Measurements from ENCODE around the gene NUCKS1. TPM values are rescaled to one million over a fixed set of nuclear protein-coding genes. Genes with fewer than 3 reads are reported as not detected.

The NUCKS1 gene
- total and polyA plus RNA-seq, 9 donors, result 79.4 to 335 (median 223) TPM

DNA sequence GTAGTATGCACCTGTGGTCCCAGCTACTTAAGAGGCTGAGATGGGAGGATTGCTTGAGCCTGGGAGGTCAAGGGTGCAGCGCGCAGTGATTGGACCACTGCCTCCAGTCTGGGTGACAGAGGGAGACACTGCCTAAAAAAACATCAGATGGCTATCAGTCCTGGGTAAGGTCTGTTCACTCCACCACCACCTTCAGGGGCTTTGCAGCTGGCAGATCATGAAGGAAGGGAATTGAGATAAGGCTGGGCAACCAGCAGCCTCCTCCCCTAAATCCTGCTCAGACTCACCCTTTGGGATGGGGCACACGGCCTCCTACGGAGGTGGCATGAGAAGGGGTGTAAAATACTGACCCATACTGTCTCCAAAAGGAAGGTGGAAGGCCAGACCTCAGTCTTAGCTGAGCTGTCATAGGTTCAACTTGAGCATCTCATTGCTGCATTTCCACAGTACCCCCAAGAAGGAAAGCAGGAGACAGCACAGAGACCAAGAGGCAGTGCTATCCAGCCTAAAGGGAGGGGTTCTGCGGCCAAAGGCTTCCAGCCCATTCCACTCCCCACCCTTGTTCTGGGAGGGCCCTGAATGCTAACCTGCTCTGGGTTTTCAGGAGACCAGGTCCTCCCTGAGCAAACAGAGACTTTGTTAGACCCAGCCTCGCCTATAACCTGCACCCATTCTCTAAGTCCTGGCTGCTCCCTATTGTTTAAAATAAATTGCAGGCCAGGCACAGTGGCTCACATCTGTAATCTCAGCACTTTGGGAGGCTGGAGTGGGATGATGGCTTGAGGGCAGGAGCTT is 83.4 kb downstream of the NUCKS1 start:
- no peak overlapping the region for H3K27ac ChIP-seq
- no peaks in the 10 kb centered on the region for H3K36me3 ChIP-seq
- H3K4me3 ChIP-seq, result no peak overlapping the region
- H3K9me3 ChIP-seq, result no peaks in the 10 kb centered on the region
- DNase-seq, result no peak
- peaks cover 2% of the 10 kb centered on the region for H3K4me1 ChIP-seq (ENCODE audit: insufficient read depth)
- 87 to 96% (median 87%) methylated on average over 6 of the region's 6 CpGs for WGBS, 3 donors
- no peak for TF ChIP-seq CTCF (IDR thresholded peaks at IDR 0.05)
- TF ChIP-seq POLR2A (IDR thresholded peaks at IDR 0.05), result no peak
- no peak for TF ChIP-seq EP300 (IDR thresholded peaks at IDR 0.05)
- intact Hi-C loops (cut with DNase I), result loop anchor here in 2 of 4 donors (10.0 kb wide), 2 partner anchors 48 to 308 kb away; no protein-coding TSS in a partner anchor
- H3K27me3 ChIP-seq, result no peaks in the 10 kb centered on the region

DNA sequence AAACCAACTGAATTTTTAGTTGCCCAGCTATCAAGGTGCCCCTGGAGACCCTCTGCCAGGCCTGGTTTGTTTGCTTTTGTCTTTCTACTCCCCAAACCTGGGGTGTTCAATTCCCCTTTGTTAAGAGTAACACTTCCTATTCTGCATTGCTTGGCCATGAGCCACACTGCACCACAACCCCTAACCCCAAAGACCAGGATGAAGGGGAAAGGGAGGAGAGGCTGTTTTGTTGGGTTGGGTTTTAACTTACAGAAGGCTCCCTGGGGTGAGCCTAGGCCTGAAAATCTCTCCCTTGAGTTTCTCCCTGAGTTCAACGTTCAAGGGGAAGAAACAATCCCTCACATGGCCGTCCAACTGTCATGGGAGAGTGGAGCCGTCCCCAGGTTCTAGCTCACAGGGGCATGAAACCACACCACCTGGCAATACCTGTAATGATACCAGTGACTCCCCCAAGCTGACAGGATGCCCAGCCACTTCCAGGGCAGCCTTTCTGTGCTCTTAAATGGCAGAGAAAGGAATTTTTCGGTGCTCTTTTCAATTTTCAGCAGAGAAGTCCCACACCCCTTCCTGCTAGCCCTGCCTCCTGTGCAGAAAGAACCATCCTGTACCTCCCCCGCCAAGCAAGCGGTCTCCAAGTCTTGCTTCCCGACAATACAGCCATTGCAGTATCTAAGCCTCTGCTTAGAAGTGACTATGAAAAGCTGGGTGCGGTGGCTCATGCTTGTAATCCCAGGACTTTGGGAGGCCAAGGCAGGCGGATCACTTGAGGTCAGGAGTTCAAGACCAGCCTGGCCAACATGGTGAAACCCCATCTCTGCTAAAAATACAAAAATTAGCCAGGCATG is 84.6 kb downstream of the NUCKS1 start:
- no peak for DNase-seq
- H3K27ac ChIP-seq, result no peak overlapping the region
- WGBS, 3 donors, result 59 to 81% (median 68%) methylated on average over 8 to 9 of the region's 9 CpGs
- no peaks in the 10 kb centered on the region for H3K9me3 ChIP-seq
- intact Hi-C loops (cut with DNase I), result loop anchor here in 2 of 4 donors (10.0 kb wide), 2 partner anchors 49 to 309 kb away; no protein-coding TSS in a partner anchor
- TF ChIP-seq EP300 (IDR thresholded peaks at IDR 0.05) (no peak), CTCF (IDR thresholded peaks at IDR 0.05) (no peak), POLR2A (IDR thresholded peaks at IDR 0.05) (no peak)
- peaks cover 2% of the 10 kb centered on the region for H3K4me1 ChIP-seq (ENCODE audit: insufficient read depth)
- no peak overlapping the region for H3K4me3 ChIP-seq
- no peaks in the 10 kb centered on the region for H3K27me3 ChIP-seq
- no peaks in the 10 kb centered on the region for H3K36me3 ChIP-seq

- Histone ChIP-seq H3K9me3 (no peaks in the 10 kb centered on the region), H3K4me3 (no peak overlapping the region), H3K36me3 (no peaks in the 10 kb centered on the region), H3K27ac (no peak overlapping the region), H3K27me3 (no peaks in the 10 kb centered on the region), H3K4me1 (ENCODE audit: insufficient read depth) (peaks cover under 1% of the 10 kb centered on the region)
- no peak for TF ChIP-seq POLR2A (IDR thresholded peaks at IDR 0.05)
- TF ChIP-seq EP300 (IDR thresholded peaks at IDR 0.05), result no peak
- TF ChIP-seq CTCF (IDR thresholded peaks at IDR 0.05), result no peak
- WGBS, 3 donors, result 82 to 87% (median 83%) methylated on average over 19 of the region's 19 CpGs
- DNase-seq, result no peak
- intact Hi-C loops (cut with DNase I), result loop anchor here (5.0 to 10.0 kb wide), 4 partner anchors 48 to 313 kb away; no protein-coding TSS in a partner anchor
Observed at GRCh38 chr1:205664399-205665017, 85.5 kb downstream of the NUCKS1 start.

DNA sequence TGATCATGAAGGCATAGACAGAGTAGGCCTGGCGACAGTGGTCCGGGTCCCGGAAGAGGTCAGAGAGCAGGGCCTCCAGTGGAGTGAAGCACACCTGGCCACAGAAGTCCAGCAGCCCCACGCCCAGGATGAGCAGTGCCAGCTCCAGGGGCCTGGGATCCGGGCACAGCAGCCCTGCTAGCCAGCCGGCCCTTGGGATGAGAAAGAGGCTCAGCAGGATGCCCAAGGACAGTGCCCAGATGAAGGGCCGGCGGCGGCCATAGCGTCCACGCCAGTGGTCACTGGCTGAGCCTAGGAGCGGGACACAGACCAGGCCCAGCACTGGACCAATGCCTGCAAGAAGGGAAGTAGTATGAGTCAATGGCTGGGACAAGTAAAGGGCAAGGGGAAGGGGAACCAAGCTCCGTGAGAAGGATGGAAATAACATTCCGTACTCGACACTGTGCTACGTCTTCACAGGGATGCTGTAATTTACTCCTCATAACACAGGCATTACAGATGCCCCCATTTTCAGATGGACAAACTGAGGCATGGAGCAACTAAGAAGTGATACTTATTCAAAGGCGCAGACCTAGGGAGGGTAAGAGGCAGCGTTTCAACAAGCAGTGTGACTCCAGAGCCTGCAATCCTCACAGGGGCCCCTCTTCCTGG is 86.6 kb downstream of the NUCKS1 start:
- 91 to 93% (median 92%) methylated on average over 18 of the region's 18 CpGs for whole genome bisulfite sequencing, 3 donors
- intact Hi-C loops (cut with DNase I), result loop anchor here (5.0 to 10.0 kb wide), 4 partner anchors 49 to 314 kb away; no protein-coding TSS in a partner anchor
- H3K27ac ChIP-seq, result no peak overlapping the region
- no peak overlapping the region for H3K4me3 ChIP-seq
- H3K27me3 ChIP-seq, result no peaks in the 10 kb centered on the region
- H3K9me3 ChIP-seq, result no peaks in the 10 kb centered on the region
- no peak for DNase-seq
- TF ChIP-seq POLR2A (IDR thresholded peaks at IDR 0.05) (no peak), CTCF (IDR thresholded peaks at IDR 0.05) (no peak), EP300 (IDR thresholded peaks at IDR 0.05) (no peak)
- H3K36me3 ChIP-seq, result no peaks in the 10 kb centered on the region
- H3K4me1 ChIP-seq (ENCODE audit: insufficient read depth), result peaks cover 3% of the 10 kb centered on the region

Data from ovary (tissue), 9 donors.